Fibroblast of lung (primary cell): Measurements from ENCODE around the gene GNG7. TPM values are rescaled to one million over a fixed set of nuclear protein-coding genes. Genes with fewer than 3 reads are reported as not detected.

Experiments used
- DNase-seq, 2 donors: peaks; one replicate each; pipeline versions ENCODE4 v3.0.0 to v3.0.0-alpha.2; 2010; ENCODE audit warnings: low read depth in 2 of 2
- H2AFZ ChIP-seq: 2 replicates; pipeline ENCODE4 v1.5.1; 2012; ENCODE audit warnings: low read length, control low read depth, inconsistent platforms
- H3K27ac ChIP-seq: 2 replicates; pipeline ENCODE4 v1.5.1; 2011; ENCODE audit warnings: low read length, control low read depth; ENCODE audit not compliant: insufficient read depth
- H3K27me3 ChIP-seq: 2 replicates; pipeline ENCODE4 v1.5.1; 2011; ENCODE audit warnings: mild to moderate bottlenecking, low read length; ENCODE audit not compliant: control insufficient read depth, insufficient read depth
- H3K36me3 ChIP-seq: 2 replicates; pipeline ENCODE4 v1.5.1; 2011; ENCODE audit warnings: low read length; ENCODE audit not compliant: control insufficient read depth, insufficient read depth
- H3K4me1 ChIP-seq: 2 replicates; pipeline ENCODE4 v1.5.1; 2011; ENCODE audit warnings: low read length; ENCODE audit not compliant: control insufficient read depth, insufficient read depth; ENCODE audit errors: extremely low read depth
- H3K4me2 ChIP-seq: 2 replicates; pipeline ENCODE4 v1.5.1; 2011; ENCODE audit warnings: low read length, control low read depth; ENCODE audit not compliant: insufficient read depth; ENCODE audit errors: extremely low read depth
- H3K4me3 ChIP-seq, 4 experiments: fragments of 200-600 bp in 1 of 4; sonication (generic) in 1 of 4; replicated peaks in 1 of 4; 2 replicates each; pipeline ENCODE4 v1.5.1; 2011 to 2016; ENCODE audit warnings: low read length in 4 of 4, low read depth in 3 of 4, mild to moderate bottlenecking in 3 of 4, control low read depth in 2 of 4, inconsistent platforms in 1 of 4, mixed read lengths in 1 of 4; ENCODE audit not compliant: insufficient read depth in 1 of 4; ENCODE audit errors: control extremely low read depth in 1 of 4
- H3K79me2 ChIP-seq: 2 replicates; pipeline ENCODE4 v1.5.1; 2012; ENCODE audit warnings: mild to moderate bottlenecking, low read length, inconsistent platforms; ENCODE audit not compliant: control insufficient read depth, insufficient read depth
- H3K9ac ChIP-seq: 2 replicates; pipeline ENCODE4 v1.5.1; 2011; ENCODE audit warnings: mild to moderate bottlenecking, low read length, control low read depth; ENCODE audit not compliant: insufficient read depth
- H3K9me3 ChIP-seq: 2 replicates; pipeline ENCODE4 v1.5.1; 2012; ENCODE audit warnings: low read depth, low read length; ENCODE audit not compliant: control insufficient read depth, insufficient read depth
- H4K20me1 ChIP-seq: 2 replicates; pipeline ENCODE4 v1.5.1; 2011; ENCODE audit warnings: low read length; ENCODE audit not compliant: control insufficient read depth, insufficient read depth; ENCODE audit errors: extremely low read depth
- CTCF ChIP-seq, 2 donors: IDR thresholded peaks in 1 of 2; conservative IDR thresholded peaks in 1 of 2; 1 replicate in 1 of 2; 2 replicates in 1 of 2; pipeline ENCODE4 v1.5.1; 2011 to 2012; ENCODE audit warnings: low read length in 2 of 2, control low read depth in 1 of 2, inconsistent platforms in 1 of 2, low read depth in 1 of 2, mild to moderate bottlenecking in 1 of 2
- EZH2 ChIP-seq: IDR thresholded peaks from 2 replicates; pipeline ENCODE4 v1.5.1; 2012; ENCODE audit warnings: low read length, control low read depth, mild to moderate bottlenecking; ENCODE audit errors: missing control alignments
- polyA plus RNA-seq, 2 donors: library from polyadenylated mRNA; depleted of rRNA in 1 of 2; stranded (reverse) in 1 of 2; unstranded in 1 of 2; fragments of >200 nt; gene quantifications; 2 replicates each; pipeline ENCODE4 v1.2.1, GENCODE V29; 2011 to 2012; ENCODE audit warnings: missing spikeins in 1 of 2
- total RNA-seq: library from RNA; depleted of rRNA; stranded (reverse); fragments of >200 nt; gene quantifications from 2 replicates; pipeline ENCODE4 v1.2.1, GENCODE V29; 2014

The GNG7 gene
- total and polyA plus RNA-seq, 2 donors (not counting 1 experiment from before 2014, with no cell fraction given) = 0.27 to 0.83 TPM

- H3K9ac ChIP-seq = no peak overlapping the region
- H3K27me3 ChIP-seq = no peaks in the 10 kb centered on the region
- no peak overlapping the region for H3K27ac ChIP-seq
- DNase-seq = no peak
- H4K20me1 ChIP-seq = no peaks in the 10 kb centered on the region
- no peaks in the 10 kb centered on the region for H3K4me1 ChIP-seq
- no peaks in the 10 kb centered on the region for H3K36me3 ChIP-seq
- H2AFZ ChIP-seq = no peak overlapping the region
- TF ChIP-seq EZH2 = no peak
- no peak overlapping the region for H3K4me3 ChIP-seq
- no peaks in the 10 kb centered on the region for H3K9me3 ChIP-seq
- H3K79me2 ChIP-seq = no peaks in the 10 kb centered on the region
- H3K4me2 ChIP-seq = no peak overlapping the region
These were observed 67.5 kb downstream of the GNG7 start for GRCh38 chr19:2634960-2635359.

GRCh38 chr19:2634228-2634951 is 68.1 kb downstream of the GNG7 start:
- Histone ChIP-seq H3K9ac (no peak overlapping the region), H3K27ac (no peak overlapping the region), H2AFZ (no peak overlapping the region), H3K4me1 (no peaks in the 10 kb centered on the region), H3K36me3 (no peaks in the 10 kb centered on the region), H3K79me2 (no peaks in the 10 kb centered on the region), H4K20me1 (no peaks in the 10 kb centered on the region), H3K4me2 (no peak overlapping the region), H3K9me3 (no peaks in the 10 kb centered on the region), H3K27me3 (no peaks in the 10 kb centered on the region), H3K4me3 (no peak overlapping the region)
- DNase-seq = peak in 1 of 2 donors; percentile 60
- TF ChIP-seq CTCF (conservative IDR thresholded peaks at IDR 0.05 in 1 of 2, IDR thresholded peaks at IDR 0.05 in 1 of 2; ENCODE audit: low read depth in 1 of 2, low read length in 2 of 2) (no peak), EZH2 (no peak)

- Histone ChIP-seq H3K36me3 (no peaks in the 10 kb centered on the region), H3K27me3 (no peaks in the 10 kb centered on the region), H3K79me2 (no peaks in the 10 kb centered on the region), H3K4me1 (no peaks in the 10 kb centered on the region), H3K27ac (no peak overlapping the region), H3K9ac (no peak overlapping the region), H3K9me3 (no peaks in the 10 kb centered on the region), H4K20me1 (no peaks in the 10 kb centered on the region), H3K4me2 (no peak overlapping the region), H3K4me3 (no peak overlapping the region), H2AFZ (no peak overlapping the region)
- DNase-seq = no peak
- TF ChIP-seq CTCF (conservative IDR thresholded peaks at IDR 0.05 in 1 of 2, IDR thresholded peaks at IDR 0.05 in 1 of 2; ENCODE audit: low read depth in 1 of 2, low read length in 2 of 2) = no peak
- no peak for TF ChIP-seq EZH2
These were observed 68.8 kb downstream of the GNG7 start for GRCh38 chr19:2633693-2634075.
